Fibroblast of pulmonary artery (primary cell): ENCODE measurements around the gene CCDC40.

Experiments used
- DNase-seq: peaks from one replicate; pipeline ENCODE4 v3.0.0-alpha.2; 2010; ENCODE audit warnings: low read depth
- H3K4me3 ChIP-seq: replicated peaks from 2 replicates; pipeline ENCODE4 v1.5.1; 2011; ENCODE audit warnings: low read depth, mild to moderate bottlenecking, control low read depth, low read length, moderate library complexity
- CTCF ChIP-seq: IDR thresholded peaks from 2 replicates; pipeline ENCODE4 v1.5.1; 2011; ENCODE audit warnings: mild to moderate bottlenecking, control low read depth, low read length, inconsistent platforms; ENCODE audit errors: missing control alignments

CCDC40 gene

GRCh38 chr17:80031691-80032430 lies 4.6 kb upstream of the CCDC40 start:
- H3K4me3 ChIP-seq = no peak overlapping the region
- no peak for DNase-seq
- TF ChIP-seq CTCF = no peak

- no peak for DNase-seq
- H3K4me3 ChIP-seq = no peak overlapping the region
- no peak for TF ChIP-seq CTCF
Observed at GRCh38 chr17:80032614-80033171, 3.7 kb upstream of the CCDC40 start.

GRCh38 chr17:80033840-80034239 lies 2.6 kb upstream of the CCDC40 start:
- no peak overlapping the region for H3K4me3 ChIP-seq
- TF ChIP-seq CTCF = no peak
- no peak for DNase-seq

GRCh38 chr17:80034791-80035686 lies 1.4 kb upstream of the CCDC40 start:
- peak overlapping the region; percentile 79 for H3K4me3 ChIP-seq
- TF ChIP-seq CTCF = no peak
- peak; percentile 39 for DNase-seq

GRCh38 chr17:80035687-80035936 lies 830 bp upstream of the CCDC40 start, which contains the start of gene TBC1D16:
Gene TBC1D16 (minus strand): TSS chr17:80035872. CDS start chr17:80013547, 22,325 bp downstream.
- no peak for TF ChIP-seq CTCF

GRCh38 chr17:80036715-80037477 lies 454 bp downstream of the CCDC40 start:
- TF ChIP-seq CTCF = no peak
- H3K4me3 ChIP-seq = peak overlapping the region; percentile 80
- DNase-seq = peak; percentile 24

More at GRCh38 chr17:80035687-80035936, 830 bp upstream of the CCDC40 start, which contains the start of gene TBC1D16:
- H3K4me3 ChIP-seq = peak within 1 kb of the TSS; percentile 80
- DNase-seq = no peak
